NCI-H345 (cell line): Measurements from ENCODE around the gene IQCN.

Source experiments
- DNase-seq: peaks from one replicate; lab custom pipeline; 2025; lab: John Stamatoyannopoulos, UW

IQCN gene, protein sequence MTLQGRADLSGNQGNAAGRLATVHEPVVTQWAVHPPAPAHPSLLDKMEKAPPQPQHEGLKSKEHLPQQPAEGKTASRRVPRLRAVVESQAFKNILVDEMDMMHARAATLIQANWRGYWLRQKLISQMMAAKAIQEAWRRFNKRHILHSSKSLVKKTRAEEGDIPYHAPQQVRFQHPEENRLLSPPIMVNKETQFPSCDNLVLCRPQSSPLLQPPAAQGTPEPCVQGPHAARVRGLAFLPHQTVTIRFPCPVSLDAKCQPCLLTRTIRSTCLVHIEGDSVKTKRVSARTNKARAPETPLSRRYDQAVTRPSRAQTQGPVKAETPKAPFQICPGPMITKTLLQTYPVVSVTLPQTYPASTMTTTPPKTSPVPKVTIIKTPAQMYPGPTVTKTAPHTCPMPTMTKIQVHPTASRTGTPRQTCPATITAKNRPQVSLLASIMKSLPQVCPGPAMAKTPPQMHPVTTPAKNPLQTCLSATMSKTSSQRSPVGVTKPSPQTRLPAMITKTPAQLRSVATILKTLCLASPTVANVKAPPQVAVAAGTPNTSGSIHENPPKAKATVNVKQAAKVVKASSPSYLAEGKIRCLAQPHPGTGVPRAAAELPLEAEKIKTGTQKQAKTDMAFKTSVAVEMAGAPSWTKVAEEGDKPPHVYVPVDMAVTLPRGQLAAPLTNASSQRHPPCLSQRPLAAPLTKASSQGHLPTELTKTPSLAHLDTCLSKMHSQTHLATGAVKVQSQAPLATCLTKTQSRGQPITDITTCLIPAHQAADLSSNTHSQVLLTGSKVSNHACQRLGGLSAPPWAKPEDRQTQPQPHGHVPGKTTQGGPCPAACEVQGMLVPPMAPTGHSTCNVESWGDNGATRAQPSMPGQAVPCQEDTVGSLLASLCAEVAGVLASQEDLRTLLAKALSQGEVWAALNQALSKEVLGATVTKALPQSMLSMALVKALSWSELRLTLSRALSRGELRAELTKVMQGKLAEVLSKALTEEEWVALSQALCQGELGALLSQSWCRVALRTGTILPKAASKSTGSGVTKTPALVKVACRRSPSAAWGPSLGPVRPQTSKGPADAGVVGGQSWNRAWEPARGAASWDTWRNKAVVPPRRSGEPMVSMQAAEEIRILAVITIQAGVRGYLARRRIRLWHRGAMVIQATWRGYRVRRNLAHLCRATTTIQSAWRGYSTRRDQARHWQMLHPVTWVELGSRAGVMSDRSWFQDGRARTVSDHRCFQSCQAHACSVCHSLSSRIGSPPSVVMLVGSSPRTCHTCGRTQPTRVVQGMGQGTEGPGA (N-terminal part only)

GRCh38 chr19:18274219-18274780 lies at the start of gene IQCN:
TSS of gene IQCN (minus strand) at chr19:18274452. CDS start at chr19:18269478, 4,974 bp downstream.
- no peak for DNase-seq

DNA sequence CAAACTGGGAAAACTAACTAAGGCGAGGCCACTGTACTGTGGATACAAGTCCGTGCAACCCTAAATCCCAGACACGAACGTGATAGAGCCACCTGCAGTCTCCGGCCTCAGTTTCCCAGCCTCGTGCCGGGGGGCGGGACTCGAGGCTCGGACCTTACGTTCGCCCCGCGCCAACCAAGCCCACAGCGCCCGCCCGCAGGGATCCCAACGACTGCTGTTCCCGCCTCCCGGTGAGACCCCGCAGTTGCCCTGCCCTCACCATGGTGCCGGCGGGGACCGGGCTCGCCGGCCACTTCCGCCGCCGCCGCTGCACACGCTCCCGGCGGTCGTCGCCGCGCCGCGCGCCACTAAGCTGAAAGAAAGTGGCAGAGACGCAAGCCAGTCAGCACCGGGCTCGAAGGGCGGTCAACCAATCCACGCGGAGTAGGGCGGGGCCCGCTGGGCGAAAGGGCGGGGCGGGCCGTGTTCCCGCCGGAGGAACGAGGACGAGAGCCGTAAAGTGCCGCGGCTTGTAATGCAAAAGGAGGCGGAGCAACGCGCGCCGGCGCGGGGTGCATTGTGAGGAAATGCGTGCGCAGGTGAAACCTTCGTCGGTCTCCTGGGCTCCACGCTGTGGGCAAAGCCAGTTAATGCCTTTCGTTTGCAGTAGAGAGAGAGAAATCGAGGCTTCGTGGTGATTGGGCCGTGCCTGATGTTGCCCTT lies 48.7 kb upstream of the IQCN start, which contains the start of gene LSM4:
Gene LSM4, minus strand, starts transcription at position 318 of the 702 bp plus-strand sequence. Its CDS starts 56 bp downstream, at position 262.
- DNase-seq = peak; percentile 98

DNA sequence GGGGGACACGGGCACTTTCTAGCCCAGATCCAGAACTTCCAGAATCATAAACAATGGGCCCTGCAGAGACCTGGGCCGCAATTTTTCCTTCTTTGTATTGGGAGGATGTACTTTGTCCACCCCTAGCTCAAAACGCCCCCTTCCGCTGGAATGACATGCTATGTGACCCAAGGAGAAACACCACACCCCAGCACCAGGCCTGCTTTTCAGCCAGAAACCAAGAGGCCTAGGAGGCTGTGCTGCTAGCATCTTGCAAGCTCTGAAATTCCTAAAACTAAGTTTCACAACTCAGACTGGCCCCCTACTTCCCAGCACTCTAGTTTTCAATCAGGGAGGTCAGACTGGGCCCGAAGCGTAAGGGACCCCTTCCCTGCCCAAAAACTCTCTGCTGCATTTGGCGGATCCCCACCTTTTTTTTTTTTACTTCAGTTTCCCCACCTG lies 48.1 kb upstream of the IQCN start:
- DNase-seq = no peak

- DNase-seq = no peak
Observed at GRCh38 chr19:18321734-18322102, 47.5 kb upstream of the IQCN start.

- DNase-seq = no peak
Observed at GRCh38 chr19:18320865-18321733, 46.8 kb upstream of the IQCN start.

DNA sequence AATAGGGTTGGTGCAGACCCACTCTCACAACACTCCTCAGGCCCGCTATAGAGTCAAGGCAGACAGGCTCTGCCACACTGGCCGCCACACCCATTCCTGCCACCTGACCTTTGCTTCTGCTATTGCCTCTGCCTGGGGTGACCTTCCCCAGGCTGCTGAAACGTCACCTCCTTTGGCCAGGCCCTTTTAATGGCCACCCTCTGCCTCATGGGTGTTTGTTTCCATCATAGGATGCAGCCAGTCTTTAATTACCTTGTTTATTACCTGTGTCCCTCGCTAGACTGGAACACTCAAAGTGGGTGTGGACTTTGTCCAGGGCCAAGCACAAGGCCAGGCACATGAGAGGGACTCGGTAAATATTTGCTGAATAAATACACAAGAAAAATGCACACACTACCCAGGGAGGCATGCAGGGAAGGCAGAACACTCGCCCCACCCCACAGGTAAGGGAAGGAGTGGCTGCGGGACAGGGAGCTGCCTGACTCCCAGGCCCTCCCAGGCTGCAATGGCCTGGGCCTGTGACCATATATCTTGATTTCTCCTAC lies 45.4 kb upstream of the IQCN start:
- DNase-seq = no peak

DNA sequence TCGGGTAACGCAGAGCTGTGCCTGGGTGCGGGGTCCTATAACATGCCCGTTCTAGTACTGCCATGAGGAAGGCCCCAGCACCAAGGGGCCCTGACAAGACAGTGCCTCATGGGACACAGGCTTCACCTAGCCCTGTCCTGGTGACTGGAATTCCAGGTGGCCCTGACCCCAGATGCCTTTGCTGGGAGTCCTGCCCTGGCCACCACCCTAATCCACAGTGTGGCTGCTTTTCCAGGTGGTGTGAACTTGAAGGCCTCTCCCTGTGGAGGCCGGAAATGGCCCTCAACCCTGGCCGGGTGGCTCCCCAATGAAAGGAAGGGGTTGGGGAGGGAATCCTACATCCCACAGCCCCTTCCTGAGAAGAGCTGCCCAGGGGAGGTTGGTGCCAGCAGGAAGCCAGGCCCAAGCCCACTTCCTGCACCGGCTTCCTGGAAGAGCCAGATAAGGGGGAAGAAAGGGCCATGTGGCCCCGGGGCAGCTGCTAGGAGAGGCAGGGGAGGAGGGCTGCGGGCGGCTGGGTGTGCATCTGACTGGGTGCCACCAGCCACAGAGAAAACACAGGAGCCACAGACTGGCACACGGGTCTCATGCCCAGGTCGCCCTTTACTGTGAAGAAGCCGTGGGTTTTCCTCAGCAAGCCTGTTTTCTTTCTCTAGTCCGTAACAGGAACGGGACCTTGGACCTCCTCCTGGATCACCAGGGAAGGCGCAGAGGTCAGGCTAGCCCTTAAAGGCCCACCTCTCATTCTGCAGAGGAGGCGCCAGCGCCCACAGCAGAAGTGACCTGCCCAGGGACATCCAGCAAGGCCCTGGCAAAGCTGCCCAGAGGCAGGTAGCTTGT lies 43.9 kb upstream of the IQCN start:
- DNase-seq = no peak

DNA sequence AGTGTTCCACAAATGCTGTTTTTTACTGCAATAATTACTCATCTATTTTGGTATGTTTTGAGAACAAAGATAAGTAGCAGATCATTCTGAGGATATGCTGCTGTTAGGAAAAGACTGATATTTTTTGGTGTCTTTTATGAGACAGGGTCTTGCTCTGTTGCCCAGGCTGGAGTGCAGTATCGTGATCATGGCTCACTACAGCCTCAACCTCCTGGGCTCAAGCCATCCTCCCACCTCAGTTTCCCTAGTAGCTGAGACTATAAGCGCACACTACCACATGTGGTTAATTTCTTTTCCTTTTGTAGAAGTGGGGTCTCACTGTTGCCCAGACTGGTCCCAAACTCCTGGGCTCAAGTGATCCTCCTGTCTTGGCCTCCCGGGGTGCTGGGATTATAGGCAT lies 39.1 kb upstream of the IQCN start:
- no peak for DNase-seq

- no peak for DNase-seq
Observed at GRCh38 chr19:18312092-18312534, 37.9 kb upstream of the IQCN start.

- DNase-seq = no peak
Observed at GRCh38 chr19:18311502-18312091, 37.3 kb upstream of the IQCN start.

DNA sequence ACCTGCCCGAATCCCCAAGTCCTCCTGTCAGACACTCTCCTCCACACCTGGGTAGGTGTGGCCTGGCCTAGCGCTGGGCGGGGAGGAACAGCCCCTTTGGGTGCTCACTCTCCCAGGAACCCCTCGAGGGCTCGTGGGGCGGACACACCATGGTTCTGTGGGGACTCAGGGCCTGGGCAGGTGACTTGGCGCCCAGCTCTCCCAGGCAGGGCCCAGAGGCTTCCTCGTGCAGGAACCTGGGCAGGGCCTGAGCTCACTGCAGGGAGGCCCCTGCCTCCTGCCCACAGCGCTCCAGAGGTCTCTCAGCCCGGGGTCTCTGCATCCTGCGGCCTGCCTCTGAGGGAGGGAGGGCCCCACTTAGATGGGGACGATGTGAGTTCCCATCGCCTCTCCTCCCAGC lies 36.7 kb upstream of the IQCN start:
- no peak for DNase-seq

- DNase-seq = no peak
Observed at GRCh38 chr19:18310118-18310909, 36.1 kb upstream of the IQCN start.

DNA sequence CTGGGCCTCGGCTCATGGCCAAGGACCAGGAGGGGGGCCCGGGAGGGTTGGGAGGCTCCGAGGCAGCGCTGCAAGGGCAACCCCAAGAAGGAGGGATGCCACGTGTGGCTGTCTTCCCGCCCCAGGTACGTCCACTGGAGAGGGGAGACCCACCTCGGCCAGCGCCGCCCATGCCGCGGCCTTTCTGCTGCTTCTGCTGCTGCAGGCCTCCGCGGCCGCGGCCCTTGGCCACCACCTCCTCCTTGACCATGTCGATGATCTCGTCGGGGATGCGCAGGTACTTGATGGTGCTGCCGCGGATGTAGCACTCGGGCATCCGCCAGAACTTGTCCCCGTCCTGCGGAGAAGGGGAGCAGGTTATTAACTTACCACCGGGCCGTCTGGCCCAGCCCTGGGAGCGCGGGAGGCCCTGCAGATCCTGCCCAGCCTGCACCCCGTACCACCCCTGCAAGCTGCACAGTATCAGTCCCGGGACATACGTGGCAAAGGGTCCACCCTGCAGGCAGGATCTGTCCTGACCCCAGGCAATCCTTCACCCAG lies 35.3 kb upstream of the IQCN start:
- DNase-seq = no peak

DNA sequence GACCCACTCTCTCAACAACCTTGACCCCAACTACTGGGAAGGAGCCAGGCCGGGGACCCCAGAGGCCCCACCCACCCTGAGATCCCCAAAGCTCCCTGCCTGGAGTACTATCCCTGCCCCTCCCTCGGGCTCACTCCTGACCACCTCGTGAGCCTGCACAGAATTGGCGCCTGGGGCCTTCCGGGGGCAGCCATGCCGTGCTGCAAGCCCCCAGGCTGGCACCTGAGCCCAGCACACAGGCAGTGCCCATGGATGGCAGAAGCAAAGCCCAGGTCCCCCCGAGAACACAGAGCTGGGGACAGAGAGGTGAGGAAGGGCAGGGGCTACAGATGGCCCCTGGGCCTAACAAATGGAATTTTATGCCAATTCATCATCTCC lies 34.7 kb upstream of the IQCN start:
- no peak for DNase-seq

- no peak for DNase-seq
Observed at GRCh38 chr19:18308051-18308947, 34.0 kb upstream of the IQCN start.

DNA sequence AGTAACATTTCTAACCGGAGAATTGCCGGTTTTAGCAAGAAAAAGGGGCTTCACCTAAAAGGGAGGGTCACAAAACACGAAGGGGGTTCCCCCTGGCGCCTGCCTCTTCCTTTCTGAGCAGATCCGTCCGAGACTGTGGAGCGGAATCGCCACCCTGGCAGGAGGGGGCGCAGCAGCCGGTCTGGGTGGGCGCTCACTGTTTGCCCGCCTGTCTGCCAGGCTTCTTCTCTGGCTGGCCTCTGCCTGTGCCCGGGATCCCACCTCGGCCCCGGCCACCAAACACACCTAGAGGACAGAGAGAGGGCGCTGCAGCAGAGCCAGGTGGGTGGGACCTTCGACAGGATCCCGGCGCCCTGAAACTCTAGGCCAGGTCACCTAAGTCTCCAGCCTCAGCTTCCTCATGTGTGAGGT lies 33.0 kb upstream of the IQCN start:
- DNase-seq = no peak
